ENCODE measurements around the gene XXYLT1. TPM values are rescaled to one million over a fixed set of nuclear protein-coding genes. Genes with fewer than 3 reads are reported as not detected.

The XXYLT1 gene
- total RNA-seq, 1 donor from 2014 or later: 7.6 TPM

GRCh38 chr3:195154111-195154791 is 116.7 kb downstream of the XXYLT1 start:
- intact Hi-C loops (cut with micrococcal nuclease): loop anchor here (2.0 to 10.0 kb wide), 2 partner anchors 465 to 1049 kb away; no protein-coding TSS in a partner anchor
- Mint-ChIP-seq H3K9me3 (no peaks in the 10 kb centered on the region), H3K36me3 (ENCODE audit: low read depth) (no peaks in the 10 kb centered on the region), H3K4me3 (peak overlapping the region; percentile 53), H3K4me1 (peaks cover 90% of the 10 kb centered on the region), H3K27me3 (no peaks in the 10 kb centered on the region), H3K27ac (peak overlapping the region; percentile 90)
- ATAC-seq (ENCODE audit: low read depth) (no peak), DNase-seq (no peak)
- ChIA-PET POLR2A (interaction anchor here (0.6 to 5.0 kb wide), 6 partner anchors 17 to 466 kb away, joined by 3 to 53 read pairs (median 4); no protein-coding TSS in a partner anchor), CTCF (interaction anchor here (1.0 to 1.6 kb wide), 3 partner anchors 25 to 472 kb away, joined by 3 to 10 read pairs (median 4); no protein-coding TSS in a partner anchor)
- no peak for TF ChIP-seq CTCF (IDR thresholded peaks at IDR 0.05)

- ATAC-seq (ENCODE audit: low read depth): no peak
- no peak for TF ChIP-seq CTCF (IDR thresholded peaks at IDR 0.05)
- CTCF ChIA-PET: interaction anchor here (1.0 kb wide), 1 partner anchor 471 kb away, joined by 4 read pairs; no protein-coding TSS in a partner anchor
- no peaks in the 10 kb centered on the region for H3K27me3 Mint-ChIP-seq
- peaks cover 90% of the 10 kb centered on the region for H3K4me1 Mint-ChIP-seq
- intact Hi-C loops (cut with micrococcal nuclease): loop anchor here (2.0 to 10.0 kb wide), 2 partner anchors 465 to 1049 kb away; no protein-coding TSS in a partner anchor
- H3K27ac Mint-ChIP-seq: peak overlapping the region; percentile 90
- POLR2A ChIA-PET: interaction anchor here (0.8 to 5.0 kb wide), 3 partner anchors 8 to 466 kb away, joined by 3 to 53 read pairs (median 6); no protein-coding TSS in a partner anchor
- H3K36me3 Mint-ChIP-seq (ENCODE audit: low read depth): no peaks in the 10 kb centered on the region
- no peaks in the 10 kb centered on the region for H3K9me3 Mint-ChIP-seq
- H3K4me3 Mint-ChIP-seq: no peak overlapping the region
- DNase-seq: no peak
Observed at GRCh38 chr3:195153653-195154052, 117.3 kb downstream of the XXYLT1 start.

GRCh38 chr3:195153130-195153529 is 117.8 kb downstream of the XXYLT1 start:
- TF ChIP-seq CTCF (IDR thresholded peaks at IDR 0.05): no peak
- ChIA-PET POLR2A (interaction anchor here (0.8 to 5.0 kb wide), 3 partner anchors 9 to 466 kb away, joined by 3 to 53 read pairs (median 6); no protein-coding TSS in a partner anchor), CTCF (interaction anchor here (1.0 kb wide), 1 partner anchor 471 kb away, joined by 4 read pairs; no protein-coding TSS in a partner anchor)
- intact Hi-C loops (cut with micrococcal nuclease): loop anchor here (10.0 kb wide), 1 partner anchor 1048 kb away; no protein-coding TSS in a partner anchor
- no peaks in the 10 kb centered on the region for H3K36me3 Mint-ChIP-seq (ENCODE audit: low read depth)
- no peak overlapping the region for H3K4me3 Mint-ChIP-seq
- peaks cover 90% of the 10 kb centered on the region for H3K4me1 Mint-ChIP-seq
- H3K27me3 Mint-ChIP-seq: no peaks in the 10 kb centered on the region
- H3K9me3 Mint-ChIP-seq: no peaks in the 10 kb centered on the region
- H3K27ac Mint-ChIP-seq: peak overlapping the region; percentile 56
- ATAC-seq (ENCODE audit: low read depth): no peak
- no peak for DNase-seq

GRCh38 chr3:195151866-195152541 is 119.0 kb downstream of the XXYLT1 start:
- no peaks in the 10 kb centered on the region for H3K9me3 Mint-ChIP-seq
- DNase-seq: no peak
- H3K27me3 Mint-ChIP-seq: no peaks in the 10 kb centered on the region
- H3K27ac Mint-ChIP-seq: peak overlapping the region; percentile 43
- H3K4me3 Mint-ChIP-seq: no peak overlapping the region
- no peak for TF ChIP-seq CTCF (IDR thresholded peaks at IDR 0.05)
- H3K4me1 Mint-ChIP-seq: peaks cover 90% of the 10 kb centered on the region
- no peak for ATAC-seq (ENCODE audit: low read depth)
- CTCF ChIA-PET: no interaction called here
- H3K36me3 Mint-ChIP-seq (ENCODE audit: low read depth): no peaks in the 10 kb centered on the region
- POLR2A ChIA-PET: no interaction called here
- intact Hi-C loops (cut with micrococcal nuclease): loop anchor here (10.0 kb wide), 1 partner anchor 1047 kb away; no protein-coding TSS in a partner anchor

All from activated B cell treated with CpG ODN at 0.5 μM for 24 hours (primary cell).